Activated CD4-positive, alpha-beta memory T cell treated with anti-CD3 and anti-CD28 coated beads, Interleukin-2, amount 10 ng/mL, durations not matched to agents 7 days and 5 days (primary cell): ENCODE results near the gene CCDC148. TPM values are rescaled to one million over a fixed set of nuclear protein-coding genes. Genes with fewer than 3 reads are reported as not detected.
A peak's percentile ranks its signal among the peaks of the same experiment; 100 is the strongest.

Experiments used
- CTCF ChIA-PET: fragments of 350-600 bp; sonication (Branson Sonifier 250); formaldehyde crosslinking; loops from one replicate; lab custom pipeline; 2021; ENCODE audit warnings: antibody characterized with exemption, inconsistent platforms; lab: Charles Lee
- POLR2A ChIA-PET: fragments of 350-600 bp; sonication (Branson Sonifier 250); formaldehyde crosslinking; loops from one replicate; lab custom pipeline; 2021; ENCODE audit warnings: antibody characterized with exemption; lab: Charles Lee
- DNase-seq: peaks from one replicate; pipeline ENCODE4 v3.0.0-alpha.2; 2020
- H3K27ac Mint-ChIP-seq: one replicate; pipeline ENCODE4 v1.8.0; 2021; ENCODE audit warnings: mild to moderate bottlenecking, mixed read lengths
- H3K27me3 Mint-ChIP-seq: one replicate; pipeline ENCODE4 v1.8.0; 2021; ENCODE audit warnings: mixed read lengths
- H3K36me3 Mint-ChIP-seq: one replicate; pipeline ENCODE4 v1.8.0; 2021; ENCODE audit warnings: low read depth, mixed read lengths
- H3K4me1 Mint-ChIP-seq: one replicate; pipeline ENCODE4 v1.8.0; 2021; ENCODE audit warnings: mixed read lengths
- H3K4me3 Mint-ChIP-seq: one replicate; pipeline ENCODE4 v1.8.0; 2021; ENCODE audit warnings: mild to moderate bottlenecking, mixed read lengths
- H3K9me3 Mint-ChIP-seq: one replicate; pipeline ENCODE4 v1.8.0; 2021; ENCODE audit warnings: mixed read lengths
- total RNA-seq, 2 experiments: library from RNA; stranded (reverse); gene quantifications; one replicate each; pipeline ENCODE4 v1.2.3, GENCODE V29; 2021

The CCDC148 gene
- total RNA-seq, result not detected

DNA sequence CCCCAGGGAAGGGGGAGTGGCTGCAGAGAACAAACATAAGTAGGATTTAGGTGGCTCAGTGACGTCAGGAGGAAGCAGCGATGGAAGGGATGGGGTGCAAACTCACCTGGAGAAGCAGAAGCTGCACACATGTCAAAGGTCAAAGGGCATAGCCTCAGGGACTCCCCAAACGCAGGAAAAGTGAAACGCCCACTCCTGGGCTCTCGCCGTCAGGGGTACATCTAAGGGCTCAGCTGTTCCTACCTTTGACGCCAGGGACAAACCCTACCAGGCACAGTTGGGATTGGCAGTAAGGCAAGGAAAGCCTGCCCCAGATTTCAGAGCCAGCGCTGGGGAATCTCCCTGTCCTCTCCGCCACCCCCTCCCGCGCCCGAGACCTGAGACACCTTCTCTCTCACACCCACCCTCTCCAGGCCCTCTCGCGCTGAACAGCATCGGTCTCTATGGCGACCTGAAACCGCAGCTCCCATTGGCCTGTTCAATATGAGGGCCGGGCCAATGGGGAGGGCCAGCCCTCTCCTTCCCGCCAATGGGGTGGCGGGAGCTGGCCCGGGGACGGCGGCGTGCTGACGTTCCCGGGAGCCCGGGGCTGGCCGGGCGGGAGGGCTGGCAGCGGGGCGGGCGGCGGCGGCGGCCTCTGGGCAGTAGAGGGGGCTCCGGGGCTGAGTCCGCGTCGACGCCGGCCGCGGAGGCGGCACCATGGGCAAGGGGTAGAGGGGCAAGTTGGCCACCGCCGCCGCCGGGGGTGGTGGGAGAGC, at the start of gene CCDC148, which contains the start of gene PKP4:
CCDC148 (minus strand) TSS at position 445 of the 758 bp plus-strand sequence; CDS start at position 131, 314 bp downstream.
PKP4 (plus strand) TSS at position 644 of the 758 bp plus-strand sequence. CDS start 76,233 bp downstream, outside the sequence.
- Mint-ChIP-seq H3K36me3 (peaks cover 3% of the 10 kb centered on the region), H3K4me3 (peak within 1 kb of the TSS; percentile 91), H3K9me3 (no peaks in the 10 kb centered on the region), H3K27me3 (peaks cover 32% of the 10 kb centered on the region), H3K4me1 (peaks cover 30% of the 10 kb centered on the region), H3K27ac (peak within 1 kb of the TSS; percentile 76)
- DNase-seq, result peak; percentile 90
- ChIA-PET POLR2A (interaction anchor here (1.3 kb wide), 3 partner anchors 21 to 580 kb away, joined by 3 read pairs; partner anchors contain the start of gene ACVR1), CTCF (interaction anchor here (0.8 to 1.0 kb wide), 2 partner anchors 8 to 12 kb away, joined by 3 read pairs; no protein-coding TSS in a partner anchor)

- Mint-ChIP-seq H3K4me3 (no peak overlapping the region), H3K4me1 (peaks cover 23% of the 10 kb centered on the region), H3K36me3 (no peaks in the 10 kb centered on the region), H3K9me3 (no peaks in the 10 kb centered on the region), H3K27ac (no peak overlapping the region), H3K27me3 (no peaks in the 10 kb centered on the region)
- ChIA-PET CTCF (no interaction called here), POLR2A (no interaction called here)
- no peak for DNase-seq
Measured at GRCh38 chr2:158505448-158505934, 48.9 kb upstream of the CCDC148 start.

DNA sequence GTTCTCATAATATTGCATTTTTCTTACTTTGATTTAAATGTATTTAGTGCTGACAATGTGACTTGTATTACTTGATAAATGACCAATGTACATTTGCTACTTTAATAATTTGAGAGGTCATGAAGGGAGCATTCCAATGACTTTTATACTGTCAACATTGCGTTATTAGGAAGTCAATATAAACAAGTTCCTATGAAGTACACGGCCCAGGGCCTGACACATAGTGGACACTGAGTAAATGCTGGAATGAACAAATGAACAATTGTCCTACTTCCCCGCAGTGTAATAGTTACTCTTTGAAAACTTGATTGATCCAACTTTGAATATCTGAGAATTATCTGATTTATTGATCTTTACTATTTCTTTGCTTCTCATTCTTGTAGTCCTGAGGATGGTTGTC, 47.5 kb upstream of the CCDC148 start:
- DNase-seq, result no peak
- peaks cover 18% of the 10 kb centered on the region for H3K4me1 Mint-ChIP-seq
- ChIA-PET POLR2A (no interaction called here), CTCF (no interaction called here)
- H3K27me3 Mint-ChIP-seq, result no peaks in the 10 kb centered on the region
- H3K36me3 Mint-ChIP-seq, result no peaks in the 10 kb centered on the region
- H3K27ac Mint-ChIP-seq, result no peak overlapping the region
- no peak overlapping the region for H3K4me3 Mint-ChIP-seq
- H3K9me3 Mint-ChIP-seq, result no peaks in the 10 kb centered on the region

DNA sequence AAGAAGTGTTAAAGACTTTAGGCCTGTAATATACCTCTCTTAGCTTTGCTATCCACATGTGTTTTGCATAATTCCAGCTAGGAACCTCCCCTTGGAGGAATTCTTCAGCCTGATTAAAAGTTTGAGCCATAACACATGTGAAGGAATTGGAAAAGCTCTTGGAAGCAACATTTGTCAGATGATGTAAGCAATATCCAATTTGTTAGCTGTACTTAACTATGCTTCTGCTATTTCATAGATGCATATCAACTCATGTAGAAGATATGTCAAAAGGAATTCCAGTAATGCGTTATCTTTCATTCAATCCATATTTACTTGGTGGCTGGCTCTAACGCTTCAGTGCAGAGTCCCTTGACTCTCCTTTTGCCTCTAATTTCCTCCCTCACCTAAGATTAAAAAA, 46.4 kb upstream of the CCDC148 start:
- no peak overlapping the region for H3K4me3 Mint-ChIP-seq
- no peaks in the 10 kb centered on the region for H3K36me3 Mint-ChIP-seq
- no peaks in the 10 kb centered on the region for H3K9me3 Mint-ChIP-seq
- no peak for DNase-seq
- no peaks in the 10 kb centered on the region for H3K27me3 Mint-ChIP-seq
- ChIA-PET CTCF (no interaction called here), POLR2A (no interaction called here)
- no peak overlapping the region for H3K27ac Mint-ChIP-seq
- H3K4me1 Mint-ChIP-seq, result peaks cover 18% of the 10 kb centered on the region

DNA sequence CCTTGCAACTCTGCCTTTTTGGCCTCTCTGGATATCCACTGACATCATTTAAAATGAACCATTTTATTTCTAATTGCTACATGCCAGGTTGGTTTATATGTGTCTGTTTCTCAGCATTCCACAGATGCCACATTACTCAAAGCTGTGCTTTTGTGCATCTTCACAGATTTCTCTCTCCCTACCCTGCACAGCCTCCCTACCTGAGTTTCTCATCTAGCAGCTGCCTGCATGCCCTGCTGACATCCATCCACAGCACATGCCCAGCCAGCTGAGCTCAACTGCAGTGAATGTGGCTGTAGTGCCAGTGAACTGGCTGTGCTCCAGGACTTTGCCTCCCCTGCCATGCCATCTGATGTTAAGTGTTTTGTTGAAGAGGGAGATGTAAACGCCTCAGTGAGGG, 44.7 kb upstream of the CCDC148 start:
- Mint-ChIP-seq H3K36me3 (no peaks in the 10 kb centered on the region), H3K9me3 (no peaks in the 10 kb centered on the region), H3K27ac (no peak overlapping the region), H3K4me1 (peaks cover 10% of the 10 kb centered on the region), H3K27me3 (no peaks in the 10 kb centered on the region), H3K4me3 (no peak overlapping the region)
- CTCF ChIA-PET, result no interaction called here
- no peak for DNase-seq
- POLR2A ChIA-PET, result no interaction called here

DNA sequence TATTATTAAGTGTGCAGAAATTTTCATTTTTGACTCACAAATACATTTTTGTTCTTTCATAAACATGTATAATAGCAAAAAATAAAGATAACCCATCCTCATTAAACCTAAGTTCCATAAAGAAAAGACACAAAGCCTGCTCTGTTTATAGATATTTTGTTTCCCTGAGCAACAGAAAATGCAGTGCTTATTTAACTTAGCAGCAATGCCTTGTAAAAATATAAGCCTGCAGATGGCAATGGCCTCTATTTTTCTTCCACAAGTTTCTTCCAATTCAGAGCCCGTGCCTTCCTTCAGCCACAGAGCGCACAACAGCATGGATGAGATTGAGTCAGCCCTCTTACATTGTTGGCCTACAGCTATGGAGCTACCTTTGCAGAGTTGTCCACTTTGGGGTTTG, 43.8 kb upstream of the CCDC148 start:
- no peak overlapping the region for H3K27ac Mint-ChIP-seq
- POLR2A ChIA-PET, result no interaction called here
- H3K4me1 Mint-ChIP-seq, result peaks cover 7% of the 10 kb centered on the region
- H3K36me3 Mint-ChIP-seq, result no peaks in the 10 kb centered on the region
- no peaks in the 10 kb centered on the region for H3K9me3 Mint-ChIP-seq
- no peak overlapping the region for H3K4me3 Mint-ChIP-seq
- CTCF ChIA-PET, result no interaction called here
- no peak for DNase-seq
- no peaks in the 10 kb centered on the region for H3K27me3 Mint-ChIP-seq

- Mint-ChIP-seq H3K27me3 (no peaks in the 10 kb centered on the region), H3K36me3 (no peaks in the 10 kb centered on the region), H3K4me1 (peaks cover 6% of the 10 kb centered on the region), H3K27ac (no peak overlapping the region), H3K4me3 (no peak overlapping the region), H3K9me3 (no peaks in the 10 kb centered on the region)
- POLR2A ChIA-PET, result no interaction called here
- DNase-seq, result no peak
- CTCF ChIA-PET, result interaction anchor here (0.7 kb wide), 1 partner anchor 291 kb away, joined by 3 read pairs; no protein-coding TSS in a partner anchor
Measured at GRCh38 chr2:158499383-158499782, 42.8 kb upstream of the CCDC148 start.

DNA sequence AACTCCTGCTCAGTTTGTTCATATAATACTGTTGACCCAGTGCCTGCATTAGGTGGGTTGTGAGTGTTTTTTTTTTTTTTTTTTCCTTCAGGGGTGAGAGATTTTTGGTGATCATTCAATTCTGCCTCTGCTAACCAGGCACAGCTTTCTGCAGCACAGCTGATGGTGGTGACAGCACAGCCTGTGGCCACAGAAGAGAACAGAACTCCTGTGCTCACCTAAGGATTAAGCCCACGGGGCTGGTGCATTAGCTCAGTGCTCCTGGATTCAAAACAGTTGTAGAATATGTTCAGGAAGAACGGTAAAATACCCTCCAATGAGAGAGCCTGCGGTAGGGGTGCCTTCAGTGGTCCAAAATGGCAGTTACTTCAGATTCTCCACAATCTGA, 42.2 kb upstream of the CCDC148 start:
- Mint-ChIP-seq H3K27ac (no peak overlapping the region), H3K9me3 (no peaks in the 10 kb centered on the region)
- POLR2A ChIA-PET, result no interaction called here

DNA sequence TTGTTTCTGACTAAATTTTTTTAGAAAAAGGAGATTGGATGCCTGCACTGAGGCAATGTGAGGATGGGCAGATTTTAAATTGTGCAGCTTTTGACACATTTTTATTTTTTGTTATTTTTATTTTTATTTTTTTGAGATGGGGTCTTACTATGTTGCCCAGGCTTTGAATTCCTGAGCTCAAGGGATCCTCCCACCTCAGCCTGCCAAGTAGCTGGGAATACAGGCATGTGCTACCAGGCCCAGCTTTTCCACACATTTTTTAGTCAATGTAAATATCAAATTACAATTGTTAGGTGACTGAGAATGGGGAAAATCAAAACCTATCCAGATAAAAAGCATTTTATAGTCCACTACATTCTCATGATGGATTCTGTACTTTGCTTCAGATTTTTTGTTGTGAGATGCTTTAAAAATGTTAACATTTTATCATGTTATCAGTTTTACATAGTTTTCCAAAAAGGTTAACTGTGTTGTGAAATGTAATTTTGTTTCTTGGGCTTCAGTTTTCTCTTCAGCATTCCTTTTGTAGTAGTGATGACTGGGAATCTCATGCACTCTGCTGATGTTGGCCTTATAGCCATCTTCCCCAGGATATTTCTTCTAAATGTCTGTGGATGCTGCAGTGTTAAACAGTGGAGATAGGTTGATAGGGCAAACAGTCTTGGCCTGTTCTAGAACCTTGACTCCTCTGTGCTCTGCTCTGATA, 41.6 kb upstream of the CCDC148 start:
- ChIA-PET CTCF (interaction anchor here (0.7 kb wide), 1 partner anchor 289 kb away, joined by 3 read pairs; no protein-coding TSS in a partner anchor), POLR2A (no interaction called here)
- Mint-ChIP-seq H3K27ac (no peak overlapping the region), H3K27me3 (no peaks in the 10 kb centered on the region), H3K9me3 (no peaks in the 10 kb centered on the region), H3K4me1 (peaks cover 6% of the 10 kb centered on the region), H3K4me3 (no peak overlapping the region), H3K36me3 (no peaks in the 10 kb centered on the region)
- no peak for DNase-seq

More for the DNA sequence above, 42.2 kb upstream of the CCDC148 start:
- Mint-ChIP-seq H3K27me3 (no peaks in the 10 kb centered on the region), H3K4me1 (peaks cover 6% of the 10 kb centered on the region), H3K36me3 (no peaks in the 10 kb centered on the region), H3K4me3 (no peak overlapping the region)
- no peak for DNase-seq
- CTCF ChIA-PET, result interaction anchor here (0.7 kb wide), 1 partner anchor 290 kb away, joined by 3 read pairs; no protein-coding TSS in a partner anchor

- DNase-seq, result no peak
- Mint-ChIP-seq H3K27ac (no peak overlapping the region), H3K4me3 (no peak overlapping the region), H3K4me1 (peaks cover 6% of the 10 kb centered on the region), H3K36me3 (no peaks in the 10 kb centered on the region), H3K9me3 (no peaks in the 10 kb centered on the region), H3K27me3 (no peaks in the 10 kb centered on the region)
- CTCF ChIA-PET, result no interaction called here
- POLR2A ChIA-PET, result no interaction called here
Measured at GRCh38 chr2:158497486-158497885, 40.9 kb upstream of the CCDC148 start.

DNA sequence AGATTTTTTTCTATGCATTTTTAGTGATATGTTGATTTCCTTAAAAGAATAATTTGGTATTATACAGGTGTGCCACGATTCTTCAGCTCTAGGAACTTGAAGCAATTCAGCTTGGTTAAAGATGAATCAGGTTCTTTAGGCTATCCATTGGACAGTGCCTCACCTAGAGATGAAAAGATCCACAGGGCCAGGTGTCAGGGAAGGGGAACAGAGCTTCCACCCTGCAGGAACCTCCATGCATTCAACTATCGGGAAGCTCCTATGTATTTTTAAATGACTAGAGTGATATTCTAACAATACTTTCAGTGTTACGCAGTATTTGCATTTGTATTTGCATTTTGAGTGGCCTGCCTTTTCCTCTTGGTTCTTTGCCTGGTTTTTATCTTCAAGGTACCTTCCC, 40.4 kb upstream of the CCDC148 start:
- Mint-ChIP-seq H3K4me3 (no peak overlapping the region), H3K4me1 (peaks cover 6% of the 10 kb centered on the region), H3K9me3 (no peaks in the 10 kb centered on the region), H3K27me3 (no peaks in the 10 kb centered on the region), H3K27ac (no peak overlapping the region), H3K36me3 (no peaks in the 10 kb centered on the region)
- DNase-seq, result no peak
- POLR2A ChIA-PET, result no interaction called here
- CTCF ChIA-PET, result no interaction called here

GRCh38 chr2:158495175-158495574, 38.6 kb upstream of the CCDC148 start:
- peaks cover 6% of the 10 kb centered on the region for H3K4me1 Mint-ChIP-seq
- H3K27me3 Mint-ChIP-seq, result no peaks in the 10 kb centered on the region
- no peak overlapping the region for H3K27ac Mint-ChIP-seq
- CTCF ChIA-PET, result no interaction called here
- POLR2A ChIA-PET, result no interaction called here
- H3K36me3 Mint-ChIP-seq, result no peaks in the 10 kb centered on the region
- no peaks in the 10 kb centered on the region for H3K9me3 Mint-ChIP-seq
- no peak overlapping the region for H3K4me3 Mint-ChIP-seq
- no peak for DNase-seq

GRCh38 chr2:158493458-158493857, 36.9 kb upstream of the CCDC148 start:
- no peak for DNase-seq
- Mint-ChIP-seq H3K4me1 (peaks cover 6% of the 10 kb centered on the region), H3K4me3 (no peak overlapping the region), H3K27ac (no peak overlapping the region), H3K36me3 (no peaks in the 10 kb centered on the region), H3K9me3 (no peaks in the 10 kb centered on the region), H3K27me3 (no peaks in the 10 kb centered on the region)
- CTCF ChIA-PET, result no interaction called here
- POLR2A ChIA-PET, result no interaction called here
